ENCODE data around the gene POLA2.

The POLA2 gene

DNA sequence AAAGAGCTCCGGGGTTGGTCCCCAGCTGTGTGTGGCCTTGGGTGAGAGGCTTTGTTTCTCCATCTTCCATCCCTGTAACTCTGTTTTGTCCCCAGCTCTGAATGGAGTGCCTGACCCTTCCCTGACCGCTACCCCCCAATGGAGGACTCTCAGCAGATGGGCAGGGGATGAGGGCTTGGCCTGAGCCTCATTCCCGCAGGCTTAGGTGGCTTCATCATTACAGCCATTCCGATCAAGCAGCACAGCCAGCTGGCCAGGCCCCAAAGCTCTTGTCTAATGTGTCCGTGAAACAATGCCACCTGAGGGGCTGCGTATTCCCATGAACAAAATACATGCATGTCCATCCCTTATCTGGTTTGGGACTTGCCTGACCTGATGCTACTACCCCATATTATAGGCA, 49.0 kb downstream of the POLA2 start:
- DNase-seq (ENCODE audit: low spot score): no peak
- in situ Hi-C loops (cut with MboI; ENCODE audit: low pct_unique_long_range_greater_than_20kb, low sequenced_read_pairs, unreplicated experiment): no loop called here
- TF ChIP-seq, protein P1, sequence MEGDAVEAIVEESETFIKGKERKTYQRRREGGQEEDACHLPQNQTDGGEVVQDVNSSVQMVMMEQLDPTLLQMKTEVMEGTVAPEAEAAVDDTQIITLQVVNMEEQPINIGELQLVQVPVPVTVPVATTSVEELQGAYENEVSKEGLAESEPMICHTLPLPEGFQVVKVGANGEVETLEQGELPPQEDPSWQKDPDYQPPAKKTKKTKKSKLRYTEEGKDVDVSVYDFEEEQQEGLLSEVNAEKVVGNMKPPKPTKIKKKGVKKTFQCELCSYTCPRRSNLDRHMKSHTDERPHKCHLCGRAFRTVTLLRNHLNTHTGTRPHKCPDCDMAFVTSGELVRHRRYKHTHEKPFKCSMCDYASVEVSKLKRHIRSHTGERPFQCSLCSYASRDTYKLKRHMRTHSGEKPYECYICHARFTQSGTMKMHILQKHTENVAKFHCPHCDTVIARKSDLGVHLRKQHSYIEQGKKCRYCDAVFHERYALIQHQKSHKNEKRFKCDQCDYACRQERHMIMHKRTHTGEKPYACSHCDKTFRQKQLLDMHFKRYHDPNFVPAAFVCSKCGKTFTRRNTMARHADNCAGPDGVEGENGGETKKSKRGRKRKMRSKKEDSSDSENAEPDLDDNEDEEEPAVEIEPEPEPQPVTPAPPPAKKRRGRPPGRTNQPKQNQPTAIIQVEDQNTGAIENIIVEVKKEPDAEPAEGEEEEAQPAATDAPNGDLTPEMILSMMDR (IDR thresholded peaks at IDR 0.05; ENCODE audit: extremely low read depth, insufficient read depth, missing control alignments): no peak

DNA sequence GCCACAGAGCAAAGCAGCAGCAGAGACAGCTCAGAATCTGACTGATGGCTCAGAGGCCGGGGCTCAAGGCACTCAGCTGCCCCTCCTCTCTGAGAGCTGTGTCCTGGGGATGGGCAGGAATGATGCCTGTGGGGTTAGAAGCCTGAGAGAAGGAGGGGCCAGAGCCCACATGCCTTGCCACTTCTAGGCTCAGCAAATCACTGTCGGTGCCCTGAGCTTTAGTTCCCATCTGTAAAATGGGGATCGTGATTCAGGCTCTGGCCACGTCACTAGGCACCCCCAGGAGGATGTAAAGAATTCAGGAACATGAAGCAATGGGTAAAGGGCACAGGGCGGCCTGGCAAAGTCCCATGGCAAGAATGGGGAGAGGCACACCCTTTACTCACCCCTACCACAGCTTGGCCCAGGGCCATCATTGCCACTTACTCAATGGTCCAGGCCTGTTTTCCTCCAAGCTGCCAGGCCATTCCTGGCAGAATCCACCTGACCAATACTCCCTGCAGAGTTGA, 49.5 kb downstream of the POLA2 start:
- TF ChIP-seq, protein P1 (IDR thresholded peaks at IDR 0.05; ENCODE audit: extremely low read depth, insufficient read depth, missing control alignments): no peak
- in situ Hi-C loops (cut with MboI; ENCODE audit: low pct_unique_long_range_greater_than_20kb, low sequenced_read_pairs, unreplicated experiment): no loop called here
- DNase-seq (ENCODE audit: low spot score): no peak

DNA sequence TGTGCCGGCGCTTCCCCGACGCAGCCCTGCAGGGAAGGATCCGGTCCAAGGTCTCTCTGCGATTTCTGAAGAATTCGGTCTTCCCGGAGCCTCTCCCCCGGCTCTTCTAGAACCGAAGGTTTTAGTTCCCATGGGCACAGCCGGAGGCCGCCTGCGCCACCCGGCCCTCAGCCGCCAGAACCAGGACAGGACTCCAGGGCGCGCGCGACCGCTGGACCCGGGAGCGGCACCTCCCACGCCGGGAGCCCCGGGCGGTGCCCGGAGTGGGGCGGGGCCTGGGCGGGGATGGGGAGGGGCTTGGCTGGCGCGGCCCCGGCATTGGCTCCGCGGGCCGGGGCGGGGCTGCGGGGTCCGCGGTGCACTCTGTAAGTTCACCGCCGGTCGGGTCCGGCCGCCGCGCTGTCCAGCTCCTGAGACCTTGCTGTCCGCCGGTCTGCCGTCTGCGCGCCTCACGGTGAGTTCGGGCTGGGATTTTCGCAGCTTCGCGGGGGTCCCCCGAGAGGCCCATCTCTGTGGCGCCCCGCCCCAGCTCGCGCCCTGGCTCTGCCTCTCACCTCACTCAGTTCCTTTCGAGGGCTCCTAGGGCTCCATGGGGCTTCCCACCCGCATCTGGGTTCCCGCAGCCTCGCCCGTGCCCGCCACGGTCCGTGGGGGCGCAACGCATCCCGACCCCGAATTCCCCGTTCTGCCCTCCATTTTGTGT, 52.9 kb downstream of the POLA2 start, which contains the start of gene CDC42EP2:
TSS of gene CDC42EP2 (plus strand) at position 366 of the 703 bp plus-strand sequence. CDS start 6,033 bp downstream, outside the sequence.
- TF ChIP-seq, protein P1 (IDR thresholded peaks at IDR 0.05; ENCODE audit: extremely low read depth, insufficient read depth, missing control alignments): no peak
- DNase-seq (ENCODE audit: low spot score): peak; percentile 93
- in situ Hi-C loops (cut with MboI; ENCODE audit: low pct_unique_long_range_greater_than_20kb, low sequenced_read_pairs, unreplicated experiment): no loop called here

GRCh38 chr11:65315204-65315865, 53.6 kb downstream of the POLA2 start:
- peak; percentile 87 for DNase-seq (ENCODE audit: low spot score)
- in situ Hi-C loops (cut with MboI; ENCODE audit: low pct_unique_long_range_greater_than_20kb, low sequenced_read_pairs, unreplicated experiment): no loop called here

DNA sequence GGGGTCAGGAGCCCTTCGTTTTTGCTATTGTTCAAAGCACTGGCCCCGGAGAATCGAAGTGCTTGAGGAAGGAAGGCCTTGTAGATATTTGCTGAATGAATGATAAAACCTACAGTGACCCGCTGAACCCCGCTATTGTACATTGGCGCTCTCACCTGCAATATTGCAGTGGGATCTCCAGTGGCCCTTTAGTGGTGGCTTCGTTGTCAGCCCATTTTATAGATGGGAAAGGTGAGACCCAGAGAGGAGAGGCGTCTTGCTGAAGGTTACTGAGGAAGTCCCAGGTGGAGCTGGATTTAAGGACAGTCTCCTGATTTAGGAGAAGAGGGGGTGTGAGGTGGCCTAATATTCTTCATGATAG, 54.1 kb downstream of the POLA2 start:
- TF ChIP-seq, protein P1 (IDR thresholded peaks at IDR 0.05; ENCODE audit: extremely low read depth, insufficient read depth, missing control alignments): no peak
- in situ Hi-C loops (cut with MboI; ENCODE audit: low pct_unique_long_range_greater_than_20kb, low sequenced_read_pairs, unreplicated experiment): no loop called here
- no peak for DNase-seq (ENCODE audit: low spot score)

More at GRCh38 chr11:65315204-65315865, 53.6 kb downstream of the POLA2 start:
- TF ChIP-seq, protein P1 (IDR thresholded peaks at IDR 0.05; ENCODE audit: extremely low read depth, insufficient read depth, missing control alignments): peak; percentile 95

DNA sequence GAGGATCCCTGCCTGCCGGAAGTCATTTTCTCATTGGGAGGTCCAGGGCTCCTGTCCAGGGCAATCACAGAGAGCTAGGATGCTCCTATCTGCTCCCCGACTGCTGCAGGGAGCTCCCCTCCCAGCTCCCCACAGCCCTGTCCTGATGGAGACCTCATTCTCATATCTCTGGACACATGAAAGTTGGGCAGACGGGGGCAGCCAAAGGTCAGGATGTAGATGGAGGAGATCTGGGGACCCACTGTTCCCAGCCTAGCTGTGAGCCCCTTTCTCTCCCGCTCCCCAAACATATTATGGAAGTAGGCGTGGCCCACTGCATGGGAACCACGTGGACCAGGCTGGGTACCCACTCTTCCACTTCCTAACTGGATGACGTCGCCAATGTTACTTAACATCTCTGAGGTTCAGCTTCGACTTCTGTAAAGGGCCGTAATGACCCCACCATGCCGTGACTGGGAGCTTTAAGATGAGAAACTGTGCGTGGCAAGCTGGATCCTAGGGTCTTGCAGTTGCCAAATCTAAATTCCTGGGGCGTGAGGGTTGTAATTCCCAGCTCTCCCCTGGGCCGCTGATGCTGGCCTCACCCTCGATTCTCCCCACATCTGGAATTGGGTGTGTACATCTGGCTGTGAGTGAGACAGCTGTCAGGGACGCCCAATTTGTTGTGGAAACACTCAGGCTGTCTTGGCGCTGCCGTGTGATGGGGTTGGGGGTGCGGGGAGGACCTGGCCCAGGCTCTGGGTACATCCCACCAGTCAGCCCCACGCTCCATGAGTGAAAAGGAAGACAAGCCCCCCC, 54.7 kb downstream of the POLA2 start:
- in situ Hi-C loops (cut with MboI; ENCODE audit: low pct_unique_long_range_greater_than_20kb, low sequenced_read_pairs, unreplicated experiment): no loop called here
- TF ChIP-seq, protein P1 (IDR thresholded peaks at IDR 0.05; ENCODE audit: extremely low read depth, insufficient read depth, missing control alignments): no peak
- no peak for DNase-seq (ENCODE audit: low spot score)
